Large intestine (tissue), 3 donors: ENCODE results near the gene LTF. TPM values are rescaled to one million over a fixed set of nuclear protein-coding genes. Genes with fewer than 3 reads are reported as not detected.
A peak's percentile ranks its signal among the peaks of the same experiment; 100 is the strongest.
"Not testable (repeated sequence)": the region's sequence is repeated elsewhere in the genome, so short reads cannot be mapped to it uniquely, and the experiment has no call there.

ENCODE experiments used
- DNase-seq, 2 donors: peaks; one replicate each; pipeline versions ENCODE4 v3.0.0 to v3.0.0-alpha.2; 2013
- H3K27ac ChIP-seq: one replicate; pipeline ENCODE4 v1.5.1; 2013; ENCODE audit warnings: low read length
- H3K27me3 ChIP-seq: 2 replicates; pipeline ENCODE4 v1.6.1; 2013; ENCODE audit warnings: low read length; ENCODE audit not compliant: control insufficient read depth, insufficient read depth
- H3K36me3 ChIP-seq: 2 replicates; pipeline ENCODE4 v1.6.1; 2013; ENCODE audit warnings: low read length; ENCODE audit not compliant: control insufficient read depth, insufficient read depth
- H3K4me1 ChIP-seq: one replicate; pipeline ENCODE4 v1.6.1; 2013; ENCODE audit warnings: low read length; ENCODE audit not compliant: control insufficient read depth, insufficient read depth
- H3K4me3 ChIP-seq: one replicate; pipeline ENCODE4 v1.5.1; 2013; ENCODE audit warnings: low read length
- H3K9me3 ChIP-seq: one replicate; pipeline ENCODE4 v1.6.1; 2013; ENCODE audit warnings: mild to moderate bottlenecking, low read depth, low read length, moderate library complexity; ENCODE audit not compliant: control insufficient read depth
- WGBS: methylation state at CpG from one replicate; pipeline ENCODE4 v1.1.5; 2013; ENCODE audit warnings: low lambda C conversion rate; ENCODE audit not compliant: insufficient coverage; 5-methylcytosine and 5-hydroxymethylcytosine counted together
- polyA plus RNA-seq: library from polyadenylated mRNA; unstranded; fragments of 120-200 nt; gene quantifications from one replicate; pipeline ENCODE4 v1.2.1, GENCODE V29; 2013

The LTF gene
- polyA plus RNA-seq, 1 donor = 2.6 TPM

DNA sequence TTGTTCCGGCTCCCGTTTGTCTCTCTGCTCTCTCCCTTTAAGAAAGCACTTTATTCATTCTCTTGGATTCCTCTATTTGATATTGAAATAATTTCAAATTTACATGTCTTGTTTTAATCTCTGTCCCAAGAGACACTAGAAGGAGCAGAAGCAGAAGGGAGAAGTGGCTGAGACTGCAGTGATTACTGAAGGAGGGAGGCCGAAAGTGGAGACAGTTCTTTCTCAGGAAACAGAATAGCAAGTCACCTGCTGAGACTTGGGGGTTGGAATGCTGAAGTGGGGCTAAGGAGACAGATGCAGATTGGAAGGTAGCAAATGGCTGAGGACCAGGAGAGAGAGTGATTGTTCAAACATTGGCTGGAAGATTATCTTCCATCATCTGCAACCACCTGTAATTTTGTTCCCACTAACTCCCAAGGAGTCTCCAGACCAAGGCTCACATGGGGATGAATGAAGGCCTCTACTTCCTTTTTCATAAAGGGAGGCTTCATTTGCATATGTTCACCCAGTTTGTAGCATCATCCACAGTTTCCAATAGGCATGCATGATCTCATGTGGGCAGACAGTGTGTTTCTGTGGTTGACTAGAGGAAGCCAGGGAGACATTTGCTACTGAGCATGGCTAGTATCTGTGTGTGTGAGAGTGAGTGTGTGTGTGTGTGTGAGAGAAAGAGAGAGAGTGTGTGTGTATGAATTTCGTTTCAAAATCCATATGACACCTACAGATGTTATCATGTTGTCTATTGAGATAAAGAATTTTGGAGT lies 24.0 kb downstream of the LTF start:
- H3K4me3 ChIP-seq = no peak overlapping the region
- H3K27me3 ChIP-seq = no peaks in the 10 kb centered on the region
- no peaks in the 10 kb centered on the region for H3K9me3 ChIP-seq
- DNase-seq = no peak
- no CpG with 5 or more reads among the region's 4 CpGs for WGBS
- no peak overlapping the region for H3K27ac ChIP-seq
- H3K36me3 ChIP-seq = no peaks in the 10 kb centered on the region
- H3K4me1 ChIP-seq = no peaks in the 10 kb centered on the region

DNA sequence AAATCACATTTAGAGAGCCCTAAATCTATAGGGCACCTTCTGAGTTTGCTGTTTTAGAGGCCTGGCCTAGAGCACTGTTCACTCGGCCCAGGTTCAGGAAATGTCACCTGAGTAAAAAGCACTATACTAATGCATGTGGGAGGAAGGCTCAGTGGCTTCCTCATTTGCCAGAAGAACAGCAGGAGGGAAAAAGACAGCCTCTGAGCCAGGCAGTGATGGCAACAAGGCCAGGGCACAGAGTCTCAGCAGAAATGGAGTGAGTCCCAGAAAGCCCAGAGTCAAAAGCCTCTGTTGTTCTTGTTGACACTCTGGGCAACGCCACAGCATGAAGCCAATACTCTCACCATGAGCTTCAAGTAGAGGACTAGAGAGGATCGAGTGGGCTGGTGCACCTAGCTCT lies 25.9 kb downstream of the LTF start:
- H3K9me3 ChIP-seq = no peaks in the 10 kb centered on the region
- H3K4me1 ChIP-seq = peaks cover 4% of the 10 kb centered on the region
- no CpG with 5 or more reads among the region's 3 CpGs for WGBS
- H3K27ac ChIP-seq = no peak overlapping the region
- DNase-seq = no peak
- no peaks in the 10 kb centered on the region for H3K36me3 ChIP-seq
- no peaks in the 10 kb centered on the region for H3K27me3 ChIP-seq
- no peak overlapping the region for H3K4me3 ChIP-seq

DNA sequence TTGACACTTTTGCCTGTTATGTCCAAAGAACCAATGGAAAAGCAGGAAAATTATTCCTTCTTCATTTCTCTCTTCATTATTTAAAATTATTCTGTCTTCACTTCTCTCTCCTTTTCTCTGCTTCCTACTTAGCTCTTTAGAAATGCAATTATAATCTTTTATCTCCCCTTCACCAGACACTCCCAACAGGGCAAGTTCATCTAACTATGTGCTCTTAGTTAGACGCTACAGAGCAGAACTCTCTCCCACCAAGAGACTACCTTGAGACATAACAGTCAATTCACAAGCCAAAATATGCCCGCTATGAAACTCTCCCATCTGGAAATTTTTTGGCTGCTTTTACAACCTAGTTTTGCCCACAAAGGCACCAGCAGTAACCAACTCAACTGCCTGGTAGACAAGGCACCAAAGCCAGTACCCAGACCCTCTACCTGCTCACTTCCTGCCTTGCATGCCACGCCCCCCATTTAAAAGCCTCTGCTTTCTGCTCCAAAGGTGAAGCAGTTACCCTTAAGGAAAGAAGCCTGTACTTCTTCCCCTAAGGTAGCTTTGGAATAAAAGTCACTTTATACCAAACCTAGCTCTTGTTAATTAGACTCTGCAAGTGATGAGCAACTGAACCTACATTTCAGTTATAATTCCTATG lies 29.5 kb downstream of the LTF start:
- H3K36me3 ChIP-seq = no peaks in the 10 kb centered on the region
- no CpG with 5 or more reads among the region's 3 CpGs for WGBS
- no peak overlapping the region for H3K27ac ChIP-seq
- H3K9me3 ChIP-seq = no peaks in the 10 kb centered on the region
- DNase-seq = peak in 1 of 2 donors; percentile 41
- H3K4me1 ChIP-seq = peaks cover 10% of the 10 kb centered on the region
- no peaks in the 10 kb centered on the region for H3K27me3 ChIP-seq
- no peak overlapping the region for H3K4me3 ChIP-seq

DNA sequence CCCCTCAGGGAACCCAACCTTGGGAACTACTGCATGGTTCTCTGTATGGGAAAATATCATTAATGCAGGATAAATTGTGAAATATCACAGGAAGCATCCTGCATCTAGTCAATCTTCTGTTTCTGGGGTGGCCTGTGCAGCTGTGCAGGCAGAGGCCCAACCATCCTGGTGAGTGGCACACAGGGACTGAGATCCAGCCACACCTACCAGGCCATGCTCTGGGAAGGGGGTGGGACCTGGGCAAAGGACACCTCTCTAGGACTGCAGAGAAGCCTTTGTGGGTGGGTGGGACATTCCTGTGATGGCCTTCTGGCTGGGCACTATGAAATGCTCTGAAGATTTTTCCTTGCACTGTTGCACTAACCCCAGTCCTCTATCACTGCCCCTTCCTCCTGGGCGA lies 30.9 kb downstream of the LTF start:
- peak in 1 of 2 donors; percentile 22 for DNase-seq
- no peaks in the 10 kb centered on the region for H3K36me3 ChIP-seq
- no CpG with 5 or more reads among the region's 1 CpG for WGBS
- H3K4me1 ChIP-seq = peaks cover 18% of the 10 kb centered on the region
- H3K4me3 ChIP-seq = no peak overlapping the region
- no peaks in the 10 kb centered on the region for H3K27me3 ChIP-seq
- H3K9me3 ChIP-seq = no peaks in the 10 kb centered on the region
- H3K27ac ChIP-seq = no peak overlapping the region

DNA sequence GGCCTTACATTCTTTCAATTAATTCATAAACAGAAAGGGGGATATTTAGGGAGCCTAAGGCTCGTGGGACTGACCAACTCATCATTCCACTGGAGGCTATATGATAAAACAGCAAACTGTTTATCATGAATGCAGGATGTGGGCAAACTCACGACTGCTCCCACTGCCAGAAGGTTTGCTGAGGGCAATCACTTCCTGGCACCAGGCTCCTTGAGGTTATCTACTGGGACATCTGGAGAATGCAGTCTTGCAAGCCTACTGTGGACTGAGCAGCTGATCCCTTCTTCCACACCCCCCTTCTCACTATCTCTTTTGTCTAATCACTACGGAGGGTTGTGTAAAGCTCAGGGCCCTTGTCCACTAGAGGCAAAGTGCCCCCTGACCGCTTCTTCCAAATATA lies 31.6 kb downstream of the LTF start:
- H3K4me3 ChIP-seq, H3K27ac ChIP-seq, H3K27me3 ChIP-seq, H3K9me3 ChIP-seq, H3K36me3 ChIP-seq, DNase-seq: not testable (repeated sequence)
- WGBS = 100% methylated on average over 1 of the region's 4 CpGs
- peaks cover 24% of the 10 kb centered on the region for H3K4me1 ChIP-seq

DNA sequence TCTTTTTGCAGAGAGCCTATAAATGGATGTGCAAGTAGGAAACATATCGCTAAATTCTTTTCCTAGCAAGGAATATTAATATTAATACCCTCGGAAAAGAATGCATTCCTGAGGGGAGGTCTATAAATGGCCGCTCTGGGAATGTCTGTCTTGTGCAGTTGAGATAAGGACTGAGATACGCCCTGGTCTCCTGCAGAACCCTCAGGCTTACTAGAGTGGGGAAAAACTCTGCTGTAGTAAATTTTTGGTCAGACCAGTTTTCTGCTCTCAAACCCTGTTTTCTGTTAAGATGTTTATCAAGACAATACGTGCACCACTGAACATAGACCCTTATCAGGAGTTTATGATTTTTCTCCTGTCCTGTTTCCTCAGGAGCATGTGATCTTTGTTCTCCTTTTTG lies 32.8 kb downstream of the LTF start:
- H3K4me1 ChIP-seq = peaks cover 30% of the 10 kb centered on the region
- H3K27me3 ChIP-seq, H3K9me3 ChIP-seq, H3K4me3 ChIP-seq, DNase-seq, H3K27ac ChIP-seq, H3K36me3 ChIP-seq: not testable (repeated sequence)
- no CpG with 5 or more reads among the region's 5 CpGs for WGBS

DNA sequence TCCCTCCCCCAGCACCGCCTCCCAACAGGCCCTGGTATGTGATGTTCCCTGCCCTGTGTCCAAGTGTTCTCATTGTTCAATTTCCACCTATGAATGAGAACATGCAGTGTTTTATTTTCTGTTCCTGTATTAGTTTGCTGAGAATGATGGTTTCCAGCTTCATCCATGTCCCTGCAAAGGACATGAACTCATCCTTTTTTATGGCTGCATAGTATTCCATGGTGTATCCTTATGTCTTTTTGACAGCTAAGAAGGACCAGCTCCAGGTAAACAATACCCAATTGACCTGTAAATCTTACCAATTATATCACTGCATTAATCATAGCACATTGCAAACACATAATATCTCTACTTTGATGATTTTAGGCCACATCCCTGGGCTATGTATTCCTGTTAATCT lies 33.8 kb downstream of the LTF start:
- H3K27ac ChIP-seq, H3K36me3 ChIP-seq, H3K4me3 ChIP-seq, DNase-seq, H3K9me3 ChIP-seq, H3K27me3 ChIP-seq: not testable (repeated sequence)
- no CpG with 5 or more reads among the region's 1 CpG for WGBS
- peaks cover 36% of the 10 kb centered on the region for H3K4me1 ChIP-seq

DNA sequence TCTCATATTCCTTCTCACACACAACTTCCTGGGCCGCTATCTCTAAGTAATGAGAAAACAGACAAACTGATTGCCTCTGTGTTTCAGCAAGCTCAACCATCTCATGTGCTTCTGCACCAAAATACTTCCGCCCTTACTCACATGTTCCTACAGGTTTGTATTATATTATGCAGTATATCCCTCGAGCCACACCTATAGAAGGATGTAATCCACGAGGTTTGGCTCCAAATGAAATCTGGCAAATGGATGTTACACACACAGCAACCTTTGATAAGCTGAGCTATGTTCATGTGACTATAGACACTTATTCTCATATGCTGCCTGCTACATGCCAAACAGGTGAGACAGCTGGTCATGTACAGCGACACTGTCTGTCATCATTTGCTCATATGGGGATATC lies 35.0 kb downstream of the LTF start:
- Histone ChIP-seq H3K9me3 (no peaks in the 10 kb centered on the region), H3K36me3 (no peaks in the 10 kb centered on the region), H3K4me1 (peaks cover 33% of the 10 kb centered on the region), H3K27ac (peak overlapping the region; percentile 91), H3K27me3 (no peaks in the 10 kb centered on the region), H3K4me3 (no peak overlapping the region)
- peak; percentile 74 to 89 for DNase-seq
- 22% methylated on average over 1 of the region's 5 CpGs for WGBS

DNA sequence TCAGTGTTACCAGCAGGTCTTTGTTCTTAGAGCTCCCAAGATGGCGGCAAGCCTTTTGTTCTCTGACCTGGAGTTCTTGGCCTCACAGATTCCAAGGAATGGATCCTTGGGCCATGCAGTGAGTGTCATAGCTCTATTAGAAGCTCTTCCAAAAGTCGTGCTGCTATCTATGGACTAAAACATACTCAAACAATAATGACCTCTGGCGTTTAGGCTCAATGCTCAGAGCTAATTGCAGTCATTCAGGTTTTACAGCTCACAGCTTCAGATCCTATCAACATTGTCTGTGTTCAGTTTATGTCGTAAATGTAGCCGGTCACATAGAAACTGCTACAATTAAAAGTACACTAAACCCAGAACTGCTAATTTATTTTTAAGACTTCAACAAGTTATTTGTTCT lies 35.5 kb downstream of the LTF start:
- no CpG with 5 or more reads among the region's 5 CpGs for WGBS
- Histone ChIP-seq H3K9me3 (no peaks in the 10 kb centered on the region), H3K27me3 (no peaks in the 10 kb centered on the region), H3K4me3 (no peak overlapping the region), H3K27ac (peak overlapping the region; percentile 91), H3K36me3 (no peaks in the 10 kb centered on the region), H3K4me1 (peaks cover 33% of the 10 kb centered on the region)
- peak in 1 of 2 donors; percentile 83 for DNase-seq

DNA sequence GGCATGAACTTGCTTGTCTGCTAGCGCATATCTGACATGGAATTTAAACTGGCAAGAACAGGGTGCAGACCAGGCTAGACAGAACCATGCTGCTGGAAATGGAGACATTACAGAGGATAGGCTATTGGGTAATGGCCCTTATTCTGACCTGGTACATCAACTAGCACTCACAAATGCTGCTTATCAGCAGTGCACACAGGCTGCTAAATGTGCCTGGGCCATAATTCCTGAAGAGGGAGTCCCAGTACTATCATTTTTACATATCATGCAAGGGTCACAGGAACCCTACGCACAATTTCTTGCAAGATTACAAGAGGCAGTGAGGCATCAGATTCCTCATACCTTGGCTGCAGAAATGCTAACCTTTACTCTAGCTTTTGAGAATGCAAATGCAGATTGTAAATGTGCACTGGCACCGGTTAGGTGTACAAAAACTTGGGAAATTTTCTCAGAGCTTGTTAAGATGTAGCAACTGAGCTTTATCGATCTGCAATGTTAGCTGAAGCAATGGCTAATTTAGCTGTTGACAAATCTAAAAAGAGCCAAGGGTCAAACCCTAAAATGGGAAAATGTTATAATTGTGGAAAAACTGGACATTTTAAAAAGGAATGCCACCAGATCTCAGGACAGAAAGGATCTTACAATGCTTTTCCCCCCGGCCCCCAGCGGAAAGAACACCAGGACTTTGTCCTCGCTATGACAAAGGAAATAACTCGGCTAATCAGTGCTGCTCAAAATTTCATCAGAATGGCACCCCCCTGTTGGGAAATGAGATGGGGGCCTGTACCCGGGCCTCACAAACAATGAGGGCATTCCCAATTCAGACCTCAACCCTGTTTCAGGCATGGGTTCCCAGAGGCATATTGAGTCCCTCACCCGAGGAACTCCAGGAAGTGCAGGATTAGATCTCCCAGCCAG lies 36.5 kb downstream of the LTF start:
- Histone ChIP-seq H3K4me3 (no peak overlapping the region), H3K27me3 (no peaks in the 10 kb centered on the region), H3K4me1 (peaks cover 29% of the 10 kb centered on the region), H3K36me3 (no peaks in the 10 kb centered on the region), H3K27ac (peak overlapping the region; percentile 91), H3K9me3 (no peaks in the 10 kb centered on the region)
- 60% methylated on average over 4 of the region's 10 CpGs for WGBS
- peak; percentile 57 to 80 for DNase-seq
